Erythroblast (primary cell): Measurements from ENCODE around the gene ZBTB17.

Experiments used
- GATA1 ChIP-seq: IDR thresholded peaks from 2 replicates; pipeline ENCODE4 v1.6.1; 2011; ENCODE audit warnings: low read depth, mild to moderate bottlenecking, control low read depth, low read length, moderate library complexity
- POLR2A ChIP-seq: IDR thresholded peaks from 2 replicates; pipeline ENCODE4 v1.6.1; 2011; ENCODE audit warnings: mild to moderate bottlenecking, low read length

DNA sequence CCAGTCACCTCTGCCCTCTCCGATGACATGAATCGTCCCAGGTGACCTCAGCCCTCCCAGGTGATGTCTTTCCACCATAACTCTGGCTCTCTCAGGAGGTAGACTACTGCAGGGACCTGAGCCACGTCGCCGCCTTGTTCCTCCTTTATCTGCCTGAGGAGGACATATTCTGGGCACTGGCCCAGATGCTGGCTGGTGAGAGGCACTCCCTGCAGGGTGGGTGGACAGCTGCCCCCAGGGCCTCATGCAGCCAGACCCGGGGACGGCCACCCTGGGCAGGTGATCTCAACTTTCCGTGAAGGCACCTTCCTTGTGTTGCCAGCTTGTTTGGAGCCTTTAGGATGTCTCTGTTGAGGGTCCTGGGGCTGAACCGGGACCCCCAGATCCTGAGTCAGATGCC, 13.9 kb upstream of the ZBTB17 start:
- no peak for TF ChIP-seq POLR2A
- TF ChIP-seq GATA1: no peak
